Measurements from ENCODE around the gene GNMT.

The GNMT gene

DNA sequence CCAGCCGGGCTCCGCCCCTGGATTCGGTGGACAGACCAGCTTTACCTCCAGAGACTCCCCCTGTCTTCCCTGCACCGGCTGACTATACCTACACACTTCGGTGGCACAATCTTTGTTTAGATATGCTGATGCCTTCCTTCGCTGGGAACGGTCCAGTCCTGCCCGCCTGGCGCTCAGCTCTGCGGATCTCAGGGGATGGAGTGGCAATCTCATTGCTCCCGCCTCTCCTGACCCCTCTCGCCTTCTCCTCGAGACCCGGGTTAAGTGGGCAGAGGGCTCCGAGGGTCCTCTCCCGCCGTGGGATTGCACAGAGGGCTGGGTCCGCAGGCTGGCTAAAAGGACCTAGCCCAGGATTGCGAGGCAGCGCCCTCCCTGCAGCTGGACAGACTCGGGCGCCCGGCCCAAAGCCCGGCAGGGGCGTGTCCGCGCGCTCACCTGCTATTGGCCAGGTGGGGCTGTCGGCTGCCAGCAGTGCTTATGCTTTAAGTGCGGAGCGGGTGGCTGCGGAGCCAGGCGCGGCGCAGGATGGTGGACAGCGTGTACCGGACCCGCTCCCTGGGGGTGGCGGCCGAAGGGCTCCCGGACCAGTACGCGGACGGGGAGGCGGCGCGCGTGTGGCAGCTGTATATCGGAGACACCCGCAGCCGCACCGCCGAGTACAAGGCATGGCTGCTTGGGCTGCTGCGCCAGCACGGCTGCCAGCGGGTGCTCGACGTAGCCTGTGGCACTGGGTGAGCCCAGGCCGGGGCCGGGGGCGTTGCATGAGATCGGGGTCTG is at the start of gene GNMT:
Gene GNMT, plus strand, starts transcription at position 512 of the 777 bp plus-strand sequence. Its CDS starts 14 bp downstream, at position 526.
- peak within 1 kb of the TSS; percentile 78 for H3K4me3 Mint-ChIP-seq
- peaks cover 16% of the 10 kb centered on the region for H3K4me1 Mint-ChIP-seq (ENCODE audit: low read depth)
- no peaks in the 10 kb centered on the region for H3K27me3 Mint-ChIP-seq
- no peaks in the 10 kb centered on the region for H3K9me3 Mint-ChIP-seq (ENCODE audit: low read depth)
- H3K36me3 Mint-ChIP-seq: no peaks in the 10 kb centered on the region
- H3K27ac Mint-ChIP-seq: no peak within 1 kb of the TSS

DNA sequence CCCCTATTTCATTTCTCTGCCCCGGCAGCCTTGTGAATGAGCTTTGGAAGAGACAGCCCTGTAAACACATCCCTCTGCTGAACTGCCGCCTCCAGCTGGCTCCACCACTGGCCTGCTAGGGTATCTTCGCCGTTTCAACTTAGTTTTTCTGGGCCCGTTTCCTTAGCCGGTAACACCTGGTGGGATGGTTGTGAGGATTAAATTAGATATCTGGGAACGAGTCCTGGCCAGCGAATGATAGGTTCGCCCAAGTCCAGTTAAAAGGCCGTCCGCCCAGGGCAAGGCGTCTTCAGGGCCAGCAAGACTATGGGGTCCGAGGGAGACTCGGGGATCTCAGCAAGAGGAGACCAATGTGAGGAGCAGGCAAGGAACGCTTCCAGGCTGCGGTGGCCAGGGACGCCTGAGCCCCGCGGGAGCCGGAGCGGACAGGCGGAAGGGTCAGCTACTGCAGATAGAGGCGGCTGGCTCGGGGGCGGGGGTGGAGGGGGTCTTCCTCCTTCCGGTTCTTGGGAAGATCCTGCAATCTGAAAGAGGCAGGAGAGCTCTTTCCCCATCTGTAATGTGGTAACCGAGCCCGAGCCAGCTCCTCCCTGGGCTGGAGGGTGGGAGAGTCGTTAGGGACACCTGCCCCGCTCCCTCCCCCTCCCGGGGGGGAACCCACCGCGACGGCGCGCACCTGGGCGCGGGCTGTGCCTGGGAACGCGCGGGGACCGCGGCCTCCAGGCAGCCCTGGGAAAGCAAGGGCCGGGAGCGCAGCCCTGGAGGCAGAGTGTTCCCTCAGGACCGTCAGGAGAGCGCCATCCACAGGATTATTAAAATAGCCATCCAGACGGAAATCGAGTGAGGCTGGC is 49.2 kb upstream of the GNMT start:
- H3K4me3 Mint-ChIP-seq: peak overlapping the region; percentile 73
- peaks cover 4% of the 10 kb centered on the region for H3K4me1 Mint-ChIP-seq (ENCODE audit: low read depth)
- H3K27ac Mint-ChIP-seq: no peak overlapping the region
- no peaks in the 10 kb centered on the region for H3K9me3 Mint-ChIP-seq (ENCODE audit: low read depth)
- no peaks in the 10 kb centered on the region for H3K36me3 Mint-ChIP-seq
- peaks cover 6% of the 10 kb centered on the region for H3K27me3 Mint-ChIP-seq

- Mint-ChIP-seq H3K4me3 (no peak overlapping the region), H3K27ac (no peak overlapping the region), H3K4me1 (ENCODE audit: low read depth) (peaks cover 4% of the 10 kb centered on the region), H3K9me3 (ENCODE audit: low read depth) (no peaks in the 10 kb centered on the region), H3K36me3 (no peaks in the 10 kb centered on the region), H3K27me3 (peaks cover 6% of the 10 kb centered on the region)
These were observed 46.0 kb upstream of the GNMT start for GRCh38 chr6:42914546-42914945.

- Mint-ChIP-seq H3K27ac (no peak within 1 kb of the TSS), H3K4me1 (ENCODE audit: low read depth) (peaks cover 4% of the 10 kb centered on the region), H3K27me3 (peaks cover 6% of the 10 kb centered on the region), H3K9me3 (ENCODE audit: low read depth) (no peaks in the 10 kb centered on the region), H3K36me3 (no peaks in the 10 kb centered on the region), H3K4me3 (no peak within 1 kb of the TSS)
These were observed 44.8 kb upstream of the GNMT start, which contains the start of gene PTCRA for GRCh38 chr6:42915732-42916131. TSS of gene PTCRA (plus strand) at chr6:42916053. CDS start at chr6:42916070, 17 bp downstream.

DNA sequence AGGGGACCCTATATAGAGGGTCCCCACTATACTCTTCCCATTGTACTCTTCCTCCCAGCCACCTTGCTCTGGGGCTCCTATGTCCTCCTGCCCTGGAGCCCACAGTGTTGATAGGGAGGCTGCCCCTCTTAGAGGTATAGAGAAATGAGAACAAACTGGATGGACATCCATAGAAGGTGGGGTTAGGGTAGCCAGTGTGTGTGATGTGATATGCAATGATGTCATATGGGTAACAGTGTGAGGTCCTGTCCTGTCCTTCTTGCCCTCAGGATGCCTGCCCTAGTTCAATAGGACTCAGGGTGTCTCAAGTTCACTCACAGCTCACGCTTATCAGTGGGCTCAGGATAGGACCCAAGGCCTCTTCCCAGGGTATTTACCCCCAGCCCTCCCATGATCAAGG is 44.3 kb upstream of the GNMT start:
- H3K4me3 Mint-ChIP-seq: no peak overlapping the region
- H3K4me1 Mint-ChIP-seq (ENCODE audit: low read depth): peaks cover 1% of the 10 kb centered on the region
- H3K9me3 Mint-ChIP-seq (ENCODE audit: low read depth): no peaks in the 10 kb centered on the region
- peaks cover 4% of the 10 kb centered on the region for H3K27me3 Mint-ChIP-seq
- no peaks in the 10 kb centered on the region for H3K36me3 Mint-ChIP-seq
- H3K27ac Mint-ChIP-seq: no peak overlapping the region

DNA sequence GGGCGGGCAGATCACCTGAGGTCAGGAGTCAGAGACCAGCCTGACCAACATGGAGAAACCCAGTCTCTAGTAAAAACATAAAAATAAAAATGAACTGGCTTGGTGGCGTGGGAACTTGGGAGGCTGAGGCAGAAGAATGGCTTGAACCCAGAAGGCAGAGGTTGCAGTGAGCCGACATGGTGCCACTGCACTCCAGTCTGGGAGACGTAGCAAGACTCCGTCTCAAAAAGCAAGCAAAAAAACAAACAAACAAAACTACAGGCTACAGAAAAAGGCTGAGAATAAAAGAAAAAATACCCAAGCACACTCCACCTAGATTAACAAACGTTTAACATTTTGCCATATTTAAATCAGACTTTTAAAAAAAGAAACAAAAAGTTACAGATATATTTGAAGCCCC is 38.8 kb upstream of the GNMT start:
- Mint-ChIP-seq H3K27ac (no peak overlapping the region), H3K27me3 (no peaks in the 10 kb centered on the region), H3K4me3 (no peak overlapping the region), H3K9me3 (ENCODE audit: low read depth) (no peaks in the 10 kb centered on the region), H3K4me1 (ENCODE audit: low read depth) (no peaks in the 10 kb centered on the region), H3K36me3 (no peaks in the 10 kb centered on the region)

DNA sequence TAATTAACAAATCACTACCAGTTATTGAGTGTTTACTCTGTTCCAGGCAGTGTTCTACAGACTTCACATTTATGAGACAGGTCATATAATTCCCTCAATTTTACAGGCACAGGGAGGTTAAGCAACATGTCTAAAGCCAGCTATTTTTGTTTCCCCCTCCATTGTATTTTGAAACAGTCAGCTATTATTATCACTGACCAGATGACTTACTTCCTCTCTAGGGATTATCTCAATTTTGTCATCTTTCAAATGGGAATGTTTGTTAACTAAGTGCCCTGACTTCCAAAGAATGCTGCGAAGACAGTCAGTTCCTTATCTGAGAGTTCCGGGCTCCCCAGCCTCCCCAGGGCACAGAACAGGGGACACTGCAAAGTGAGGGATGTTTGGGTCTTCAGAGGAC is 36.9 kb upstream of the GNMT start:
- Mint-ChIP-seq H3K27me3 (no peaks in the 10 kb centered on the region), H3K27ac (no peak overlapping the region), H3K36me3 (no peaks in the 10 kb centered on the region), H3K4me3 (no peak overlapping the region), H3K4me1 (ENCODE audit: low read depth) (peaks cover 5% of the 10 kb centered on the region), H3K9me3 (ENCODE audit: low read depth) (no peaks in the 10 kb centered on the region)

DNA sequence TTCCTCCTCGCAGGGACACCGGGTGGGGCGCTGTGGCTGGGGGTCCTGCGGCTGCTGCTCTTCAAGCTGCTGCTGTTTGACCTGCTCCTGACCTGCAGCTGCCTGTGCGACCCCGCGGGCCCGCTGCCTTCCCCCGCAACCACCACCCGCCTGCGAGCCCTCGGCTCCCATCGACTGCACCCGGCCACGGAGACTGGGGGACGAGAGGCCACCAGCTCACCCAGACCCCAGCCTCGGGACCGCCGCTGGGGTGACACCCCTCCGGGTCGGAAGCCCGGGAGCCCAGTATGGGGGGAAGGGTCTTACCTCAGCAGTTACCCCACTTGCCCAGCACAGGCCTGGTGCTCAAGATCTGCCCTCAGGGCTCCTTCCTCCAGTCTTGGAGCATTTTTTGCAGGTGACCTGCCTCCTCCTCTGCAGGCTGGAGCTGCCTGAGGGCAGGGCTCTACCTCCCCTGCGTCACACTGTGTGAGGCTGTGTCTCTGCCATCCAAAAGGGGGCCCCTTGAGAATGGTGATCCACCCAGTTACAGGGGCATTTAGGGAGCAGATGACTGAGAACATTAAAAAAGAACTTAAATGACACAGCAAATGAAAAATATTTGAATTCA is 35.2 kb upstream of the GNMT start:
- Mint-ChIP-seq H3K4me1 (ENCODE audit: low read depth) (peaks cover 11% of the 10 kb centered on the region), H3K36me3 (no peaks in the 10 kb centered on the region), H3K27ac (peak overlapping the region; percentile 61), H3K9me3 (ENCODE audit: low read depth) (no peaks in the 10 kb centered on the region), H3K4me3 (no peak overlapping the region), H3K27me3 (no peaks in the 10 kb centered on the region)

GRCh38 chr6:42928986-42929820 is 31.4 kb upstream of the GNMT start, which contains the start of gene CNPY3:
TSS of gene CNPY3 (plus strand) at chr6:42929480. CDS start at chr6:42929571, 91 bp downstream.
- Mint-ChIP-seq H3K27ac (peak within 1 kb of the TSS; percentile 98), H3K4me1 (ENCODE audit: low read depth) (peaks cover 39% of the 10 kb centered on the region), H3K9me3 (ENCODE audit: low read depth) (no peaks in the 10 kb centered on the region), H3K4me3 (peak within 1 kb of the TSS; percentile 95), H3K27me3 (no peaks in the 10 kb centered on the region), H3K36me3 (peaks cover 7% of the 10 kb centered on the region)

GRCh38 chr6:42929821-42930360 is 30.7 kb upstream of the GNMT start:
- Mint-ChIP-seq H3K27me3 (no peaks in the 10 kb centered on the region), H3K27ac (peak overlapping the region; percentile 98), H3K9me3 (ENCODE audit: low read depth) (no peaks in the 10 kb centered on the region), H3K4me1 (ENCODE audit: low read depth) (peaks cover 44% of the 10 kb centered on the region), H3K4me3 (peak overlapping the region; percentile 95), H3K36me3 (peaks cover 7% of the 10 kb centered on the region)

DNA sequence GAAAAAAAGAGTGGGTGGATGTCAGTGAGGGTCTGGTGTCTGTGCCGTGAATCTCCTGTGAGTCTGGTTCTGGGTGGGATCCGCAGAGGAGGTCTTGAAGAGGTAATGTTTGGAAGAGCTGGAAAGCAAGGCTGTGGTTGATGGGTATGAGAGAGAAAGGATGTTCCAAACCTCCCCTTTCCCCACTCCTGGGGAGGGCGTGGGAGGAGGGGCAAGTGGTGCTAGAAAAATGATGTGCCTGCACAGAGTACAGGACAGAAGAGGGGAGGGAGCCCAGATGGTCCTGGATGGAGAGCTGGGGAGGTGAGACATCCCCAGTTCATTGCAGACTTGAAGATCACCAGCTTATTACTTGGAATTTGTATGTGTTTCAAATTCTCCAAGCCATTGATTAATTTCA is 28.1 kb upstream of the GNMT start:
- Mint-ChIP-seq H3K4me1 (ENCODE audit: low read depth) (peaks cover 58% of the 10 kb centered on the region), H3K36me3 (peaks cover 7% of the 10 kb centered on the region), H3K4me3 (peak overlapping the region; percentile 95), H3K27ac (peak overlapping the region; percentile 84), H3K27me3 (no peaks in the 10 kb centered on the region), H3K9me3 (ENCODE audit: low read depth) (no peaks in the 10 kb centered on the region)

GRCh38 chr6:42933205-42933604 is 27.3 kb upstream of the GNMT start:
- peaks cover 61% of the 10 kb centered on the region for H3K4me1 Mint-ChIP-seq (ENCODE audit: low read depth)
- H3K27me3 Mint-ChIP-seq: no peaks in the 10 kb centered on the region
- H3K36me3 Mint-ChIP-seq: peaks cover 7% of the 10 kb centered on the region
- peak overlapping the region; percentile 95 for H3K4me3 Mint-ChIP-seq
- H3K27ac Mint-ChIP-seq: peak overlapping the region; percentile 84
- no peaks in the 10 kb centered on the region for H3K9me3 Mint-ChIP-seq (ENCODE audit: low read depth)

DNA sequence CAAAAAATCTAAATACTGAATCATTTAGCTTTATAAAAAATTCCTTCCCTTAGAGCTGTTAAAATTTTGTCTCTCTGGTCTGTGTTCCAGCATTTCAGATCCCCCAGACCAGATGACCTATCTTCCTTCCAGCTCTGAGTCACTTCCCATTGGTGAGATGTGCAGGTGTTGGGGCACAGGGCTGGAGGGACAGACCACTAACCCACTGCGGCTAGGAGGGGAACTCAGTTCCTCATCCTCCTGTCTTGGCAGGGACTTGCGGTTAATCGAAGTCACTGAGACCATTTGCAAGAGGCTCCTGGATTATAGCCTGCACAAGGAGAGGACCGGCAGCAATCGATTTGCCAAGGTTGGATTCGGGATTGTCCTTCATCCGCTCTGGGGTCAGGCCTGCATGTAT is 25.2 kb upstream of the GNMT start:
- Mint-ChIP-seq H3K4me1 (ENCODE audit: low read depth) (peaks cover 52% of the 10 kb centered on the region), H3K36me3 (peaks cover 7% of the 10 kb centered on the region), H3K9me3 (ENCODE audit: low read depth) (no peaks in the 10 kb centered on the region), H3K4me3 (no peak overlapping the region), H3K27me3 (no peaks in the 10 kb centered on the region), H3K27ac (peak overlapping the region; percentile 50)

- peaks cover 48% of the 10 kb centered on the region for H3K4me1 Mint-ChIP-seq (ENCODE audit: low read depth)
- H3K9me3 Mint-ChIP-seq (ENCODE audit: low read depth): no peaks in the 10 kb centered on the region
- no peak overlapping the region for H3K4me3 Mint-ChIP-seq
- H3K27me3 Mint-ChIP-seq: no peaks in the 10 kb centered on the region
- peaks cover 7% of the 10 kb centered on the region for H3K36me3 Mint-ChIP-seq
- peak overlapping the region; percentile 10 for H3K27ac Mint-ChIP-seq
These were observed 24.2 kb upstream of the GNMT start for GRCh38 chr6:42936398-42936797.

All from activated naive CD8-positive, alpha-beta T cell (primary cell).